Measurements from ENCODE around the gene ZNHIT6. TPM values are rescaled to one million over a fixed set of nuclear protein-coding genes. Genes with fewer than 3 reads are reported as not detected.

Gene ZNHIT6
- total RNA-seq, 1 experiment from 2014 or later: 14.3 TPM

DNA sequence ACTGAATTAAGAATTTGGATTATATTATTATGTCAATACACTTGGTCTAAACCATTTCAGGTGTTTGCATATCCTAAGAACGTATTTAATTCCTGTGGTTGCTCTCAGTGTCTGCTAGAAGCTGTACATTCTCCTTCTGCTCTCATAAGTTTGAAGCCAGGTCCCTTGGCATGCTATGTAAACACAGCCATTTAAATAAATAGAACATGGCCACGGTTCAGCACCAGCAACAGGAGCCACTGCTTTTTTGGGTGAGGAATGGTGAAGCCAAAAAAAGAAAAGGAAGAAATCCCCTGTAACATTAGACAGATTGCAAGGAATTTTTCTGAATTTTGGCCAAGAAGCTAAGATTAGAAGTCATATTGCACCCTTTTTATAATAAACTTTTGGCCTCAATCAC, 108.6 kb downstream of the ZNHIT6 start:
- DNase-seq (ENCODE audit: low spot score) (no peak), ATAC-seq (no peak)
- TF ChIP-seq, protein P1, sequence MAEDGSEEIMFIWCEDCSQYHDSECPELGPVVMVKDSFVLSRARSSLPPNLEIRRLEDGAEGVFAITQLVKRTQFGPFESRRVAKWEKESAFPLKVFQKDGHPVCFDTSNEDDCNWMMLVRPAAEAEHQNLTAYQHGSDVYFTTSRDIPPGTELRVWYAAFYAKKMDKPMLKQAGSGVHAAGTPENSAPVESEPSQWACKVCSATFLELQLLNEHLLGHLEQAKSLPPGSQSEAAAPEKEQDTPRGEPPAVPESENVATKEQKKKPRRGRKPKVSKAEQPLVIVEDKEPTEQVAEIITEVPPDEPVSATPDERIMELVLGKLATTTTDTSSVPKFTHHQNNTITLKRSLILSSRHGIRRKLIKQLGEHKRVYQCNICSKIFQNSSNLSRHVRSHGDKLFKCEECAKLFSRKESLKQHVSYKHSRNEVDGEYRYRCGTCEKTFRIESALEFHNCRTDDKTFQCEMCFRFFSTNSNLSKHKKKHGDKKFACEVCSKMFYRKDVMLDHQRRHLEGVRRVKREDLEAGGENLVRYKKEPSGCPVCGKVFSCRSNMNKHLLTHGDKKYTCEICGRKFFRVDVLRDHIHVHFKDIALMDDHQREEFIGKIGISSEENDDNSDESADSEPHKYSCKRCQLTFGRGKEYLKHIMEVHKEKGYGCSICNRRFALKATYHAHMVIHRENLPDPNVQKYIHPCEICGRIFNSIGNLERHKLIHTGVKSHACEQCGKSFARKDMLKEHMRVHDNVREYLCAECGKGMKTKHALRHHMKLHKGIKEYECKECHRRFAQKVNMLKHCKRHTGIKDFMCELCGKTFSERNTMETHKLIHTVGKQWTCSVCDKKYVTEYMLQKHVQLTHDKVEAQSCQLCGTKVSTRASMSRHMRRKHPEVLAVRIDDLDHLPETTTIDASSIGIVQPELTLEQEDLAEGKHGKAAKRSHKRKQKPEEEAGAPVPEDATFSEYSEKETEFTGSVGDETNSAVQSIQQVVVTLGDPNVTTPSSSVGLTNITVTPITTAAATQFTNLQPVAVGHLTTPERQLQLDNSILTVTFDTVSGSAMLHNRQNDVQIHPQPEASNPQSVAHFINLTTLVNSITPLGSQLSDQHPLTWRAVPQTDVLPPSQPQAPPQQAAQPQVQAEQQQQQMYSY (CRISPR knock-in tag; IDR thresholded peaks at IDR 0.05): no peak
- TF ChIP-seq TEAD4 (CRISPR knock-in tag; IDR thresholded peaks at IDR 0.05) (no peak), IRF2 (CRISPR knock-in tag; IDR thresholded peaks at IDR 0.05; ENCODE audit: borderline replicate concordance, low read depth) (no peak), RELA (CRISPR knock-in tag; IDR thresholded peaks at IDR 0.05; ENCODE audit: borderline replicate concordance) (no peak)
- POLR2A ChIA-PET: interaction anchor here (1.9 kb wide), 1 partner anchor 15 kb away, joined by 5 read pairs; no protein-coding TSS in a partner anchor
- Mint-ChIP-seq H3K4me1 (peaks cover 41% of the 10 kb centered on the region), H3K36me3 (no peaks in the 10 kb centered on the region; the same call in 1 of the 2 replicates), H3K9me3 (peaks cover 16% of the 10 kb centered on the region), H3K27ac (no peak overlapping the region), H3K27me3 (ENCODE audit: low read depth) (peaks cover 4% of the 10 kb centered on the region; the same call in 1 of the 2 replicates), H3K4me3 (no peak overlapping the region)
- CTCF ChIA-PET: interaction anchor here (1.1 to 1.3 kb wide), 3 partner anchors 16 to 93 kb away, joined by 3 to 4 read pairs (median 4); no protein-coding TSS in a partner anchor

Other genes starting within 250 kb of the ZNHIT6 start
- 22.8 to 27.8 TPM (median 27.5 TPM) in 3 replicates for gene DDAH1, start 243.3 kb downstream of the ZNHIT6 start, total RNA-seq (2021)
- 64.1 to 91.0 TPM (median 89.9 TPM) in 3 replicates for gene CCN1, start 127.7 kb downstream of the ZNHIT6 start, total RNA-seq (2021)

All from WTC11 (cell line).